Measurements from ENCODE around the gene SELE.

DNA sequence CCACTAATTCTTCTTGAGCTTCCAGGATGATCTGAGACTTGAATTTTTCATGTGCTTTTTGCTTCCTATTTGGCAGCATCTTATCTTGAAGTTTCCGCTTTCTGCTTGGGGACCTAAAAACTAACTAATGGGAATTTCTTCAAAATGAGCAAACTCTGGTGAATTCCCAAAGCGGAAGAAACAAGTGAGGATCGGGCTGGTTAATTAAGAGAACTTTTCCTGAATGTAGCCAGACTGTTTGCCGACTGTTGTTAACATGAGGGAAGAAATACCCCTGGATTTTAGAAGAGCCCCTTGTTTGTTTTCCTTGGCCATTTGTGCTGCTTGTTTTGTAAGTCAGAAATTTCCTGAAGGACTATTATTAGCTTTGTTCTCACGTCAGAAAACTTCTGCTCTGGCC lies 6.1 kb upstream of the SELE start:
- TF ChIP-seq, protein P1, sequence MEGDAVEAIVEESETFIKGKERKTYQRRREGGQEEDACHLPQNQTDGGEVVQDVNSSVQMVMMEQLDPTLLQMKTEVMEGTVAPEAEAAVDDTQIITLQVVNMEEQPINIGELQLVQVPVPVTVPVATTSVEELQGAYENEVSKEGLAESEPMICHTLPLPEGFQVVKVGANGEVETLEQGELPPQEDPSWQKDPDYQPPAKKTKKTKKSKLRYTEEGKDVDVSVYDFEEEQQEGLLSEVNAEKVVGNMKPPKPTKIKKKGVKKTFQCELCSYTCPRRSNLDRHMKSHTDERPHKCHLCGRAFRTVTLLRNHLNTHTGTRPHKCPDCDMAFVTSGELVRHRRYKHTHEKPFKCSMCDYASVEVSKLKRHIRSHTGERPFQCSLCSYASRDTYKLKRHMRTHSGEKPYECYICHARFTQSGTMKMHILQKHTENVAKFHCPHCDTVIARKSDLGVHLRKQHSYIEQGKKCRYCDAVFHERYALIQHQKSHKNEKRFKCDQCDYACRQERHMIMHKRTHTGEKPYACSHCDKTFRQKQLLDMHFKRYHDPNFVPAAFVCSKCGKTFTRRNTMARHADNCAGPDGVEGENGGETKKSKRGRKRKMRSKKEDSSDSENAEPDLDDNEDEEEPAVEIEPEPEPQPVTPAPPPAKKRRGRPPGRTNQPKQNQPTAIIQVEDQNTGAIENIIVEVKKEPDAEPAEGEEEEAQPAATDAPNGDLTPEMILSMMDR (conservative IDR thresholded peaks at IDR 0.05; ENCODE audit: low read length), result no peak
- TF ChIP-seq EZH2phosphoT487 (IDR thresholded peaks at IDR 0.05; ENCODE audit: borderline replicate concordance, low read depth, low read length), result no peak
